ENCODE data around the gene DCDC2C. TPM values are rescaled to one million over a fixed set of nuclear protein-coding genes. Genes with fewer than 3 reads are reported as not detected.

Gene DCDC2C
- total RNA-seq, 2 experiments from 2014 or later, result not detected

DNA sequence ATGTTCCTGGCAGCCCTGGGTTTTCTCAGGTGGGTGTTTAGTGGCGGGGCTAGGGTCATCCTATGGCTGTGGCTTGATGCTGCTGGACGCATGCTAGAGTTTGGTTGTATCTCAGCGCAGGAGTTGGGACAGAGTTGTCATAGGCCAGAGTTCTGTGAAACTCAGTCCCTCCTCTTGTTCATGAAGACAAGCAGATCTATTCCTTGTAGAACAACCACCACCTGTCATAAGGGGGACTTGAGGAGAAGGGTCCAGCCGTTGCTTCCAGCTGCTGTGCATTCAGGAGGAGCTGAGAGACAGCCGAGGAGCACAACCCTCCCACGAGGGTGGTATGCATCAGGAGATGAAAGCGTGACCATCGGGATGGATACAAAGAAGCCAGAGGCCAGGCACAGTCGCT, 26.4 kb downstream of the DCDC2C start:
- no peaks in the 10 kb centered on the region for H3K36me3 Mint-ChIP-seq (ENCODE audit: low read depth)
- H3K27ac Mint-ChIP-seq, result no peak overlapping the region
- H3K4me3 Mint-ChIP-seq, result no peak overlapping the region
- ChIA-PET POLR2A (no interaction called here), CTCF (interaction anchor here (1.0 kb wide), 1 partner anchor 78 kb away, joined by 3 read pairs; no protein-coding TSS in a partner anchor)
- H3K4me1 Mint-ChIP-seq, result no peaks in the 10 kb centered on the region
- H3K9me3 Mint-ChIP-seq, result no peaks in the 10 kb centered on the region
- no peak for DNase-seq
- peaks cover 4% of the 10 kb centered on the region for H3K27me3 Mint-ChIP-seq

DNA sequence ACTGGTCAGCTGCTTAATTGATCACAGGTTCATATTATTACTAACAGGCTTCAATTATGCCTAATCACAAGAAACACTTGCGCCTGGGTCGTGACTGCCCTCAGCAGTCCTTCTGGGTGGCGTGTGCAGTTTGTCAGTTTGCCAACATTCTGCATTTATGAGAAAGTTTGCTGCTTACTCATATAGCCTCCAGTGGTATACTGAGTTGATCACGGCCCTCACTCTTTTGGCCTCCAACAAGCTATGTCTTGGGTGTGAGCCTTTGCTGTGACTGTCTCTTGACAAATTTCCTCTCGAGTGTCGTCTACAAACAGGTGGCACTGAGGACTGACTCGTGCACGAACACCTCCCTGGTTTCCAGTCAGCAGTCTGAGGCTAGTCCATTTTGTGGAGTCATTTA, 27.3 kb downstream of the DCDC2C start:
- no peak overlapping the region for H3K27ac Mint-ChIP-seq
- H3K4me3 Mint-ChIP-seq, result no peak overlapping the region
- no peaks in the 10 kb centered on the region for H3K4me1 Mint-ChIP-seq
- DNase-seq, result no peak
- no peaks in the 10 kb centered on the region for H3K9me3 Mint-ChIP-seq
- ChIA-PET CTCF (no interaction called here), POLR2A (interaction anchor here (0.6 to 0.7 kb wide), 2 partner anchors 25 to 76 kb away, joined by 3 to 5 read pairs; no protein-coding TSS in a partner anchor)
- H3K27me3 Mint-ChIP-seq, result peaks cover 4% of the 10 kb centered on the region
- H3K36me3 Mint-ChIP-seq (ENCODE audit: low read depth), result no peaks in the 10 kb centered on the region

DNA sequence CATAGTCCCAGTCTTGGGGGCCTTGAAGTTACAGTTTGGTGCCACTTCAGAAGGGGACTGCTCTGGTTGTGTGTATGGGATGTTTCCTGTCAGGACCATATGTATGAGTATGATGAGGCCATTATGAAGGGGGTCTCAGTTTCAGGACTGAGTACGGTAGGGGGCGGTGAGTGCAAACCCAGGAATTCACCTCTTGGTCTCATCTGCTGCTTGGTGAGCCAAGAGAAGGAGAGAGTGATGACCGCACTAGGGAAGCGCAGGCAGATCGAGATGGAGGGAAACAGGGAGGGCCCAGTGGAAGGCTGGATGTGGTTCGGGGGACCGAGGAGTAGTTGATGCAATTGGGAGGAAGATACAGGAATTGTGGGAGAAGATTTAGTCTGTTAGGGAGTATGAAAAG, 28.5 kb downstream of the DCDC2C start:
- ChIA-PET POLR2A (no interaction called here), CTCF (interaction anchor here (1.0 kb wide), 1 partner anchor 48 kb away, joined by 3 read pairs; no protein-coding TSS in a partner anchor)
- DNase-seq, result no peak
- no peak overlapping the region for H3K27ac Mint-ChIP-seq
- H3K9me3 Mint-ChIP-seq, result no peaks in the 10 kb centered on the region
- no peaks in the 10 kb centered on the region for H3K4me1 Mint-ChIP-seq
- peaks cover 4% of the 10 kb centered on the region for H3K27me3 Mint-ChIP-seq
- H3K36me3 Mint-ChIP-seq (ENCODE audit: low read depth), result no peaks in the 10 kb centered on the region
- H3K4me3 Mint-ChIP-seq, result no peak overlapping the region

DNA sequence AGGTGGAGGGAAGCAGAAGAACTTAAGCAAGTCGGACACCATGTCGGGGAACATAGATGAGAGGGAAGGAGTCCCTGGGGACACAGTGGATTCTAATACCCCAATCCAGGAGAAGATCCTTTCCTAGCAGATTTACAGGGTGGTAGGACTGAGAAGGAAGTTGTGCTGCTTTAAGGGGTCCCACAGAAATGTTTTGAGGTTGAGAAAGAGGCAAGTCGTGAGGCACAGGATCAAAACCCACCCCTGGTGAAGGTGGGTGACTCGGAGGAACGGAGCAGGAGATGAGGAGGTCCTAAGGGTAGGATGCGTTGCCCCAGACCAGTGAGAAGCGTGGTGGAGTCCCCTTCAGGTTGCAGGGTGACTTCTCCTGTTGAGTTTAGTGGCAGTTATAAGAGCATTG, 32.7 kb downstream of the DCDC2C start:
- ChIA-PET POLR2A (no interaction called here), CTCF (no interaction called here)
- H3K4me3 Mint-ChIP-seq, result no peak overlapping the region
- no peaks in the 10 kb centered on the region for H3K9me3 Mint-ChIP-seq
- no peaks in the 10 kb centered on the region for H3K4me1 Mint-ChIP-seq
- no peaks in the 10 kb centered on the region for H3K36me3 Mint-ChIP-seq (ENCODE audit: low read depth)
- H3K27me3 Mint-ChIP-seq, result peaks cover 2% of the 10 kb centered on the region
- no peak overlapping the region for H3K27ac Mint-ChIP-seq
- no peak for DNase-seq

DNA sequence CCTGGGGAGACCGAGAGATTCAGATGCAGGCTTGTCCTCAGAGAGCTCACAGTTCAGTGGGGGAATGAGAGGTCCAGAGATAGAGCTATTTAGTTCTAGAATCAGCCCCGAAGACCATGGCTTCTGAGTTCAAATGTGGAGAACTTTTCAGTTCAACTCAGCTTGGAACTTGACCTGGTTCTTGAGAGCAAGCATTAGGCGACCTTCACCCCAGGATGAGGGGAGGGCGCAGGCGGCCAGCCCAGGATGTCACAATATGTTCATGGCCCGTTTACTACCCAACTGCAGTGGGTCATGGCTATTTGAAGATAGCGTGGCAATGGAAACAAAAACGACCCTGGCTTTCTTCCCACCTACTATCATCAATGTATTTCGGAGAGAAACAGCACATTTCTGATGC, 33.8 kb downstream of the DCDC2C start:
- ChIA-PET CTCF (no interaction called here), POLR2A (no interaction called here)
- no peak overlapping the region for H3K27ac Mint-ChIP-seq

DNA sequence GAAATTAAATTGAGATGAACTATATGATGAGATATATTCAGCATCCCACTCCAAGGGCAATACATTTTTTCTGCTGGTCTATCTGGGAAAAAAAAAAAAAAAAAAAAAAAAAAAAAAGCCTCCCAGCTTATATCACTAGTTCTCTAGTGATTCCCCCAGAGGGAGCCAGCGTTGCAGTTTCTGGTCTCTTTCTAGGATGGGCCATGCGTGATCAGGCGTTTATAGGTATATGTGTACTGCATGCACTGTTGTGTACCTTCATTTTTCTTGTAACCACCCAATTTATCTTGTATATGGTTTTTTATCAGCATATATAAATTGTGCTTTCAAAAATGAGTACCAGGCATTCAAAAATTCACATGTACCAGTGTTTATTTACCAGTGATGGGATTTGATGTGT, 35.1 kb downstream of the DCDC2C start:
- Mint-ChIP-seq H3K9me3 (no peaks in the 10 kb centered on the region), H3K4me1 (no peaks in the 10 kb centered on the region), H3K27ac (no peak overlapping the region), H3K36me3 (ENCODE audit: low read depth) (no peaks in the 10 kb centered on the region), H3K27me3 (peaks cover 2% of the 10 kb centered on the region), H3K4me3 (no peak overlapping the region)
- DNase-seq, result peak; percentile 13
- ChIA-PET CTCF (no interaction called here), POLR2A (no interaction called here)

More for the DNA sequence above, 33.8 kb downstream of the DCDC2C start:
- no peaks in the 10 kb centered on the region for H3K9me3 Mint-ChIP-seq
- DNase-seq, result no peak
- no peaks in the 10 kb centered on the region for H3K36me3 Mint-ChIP-seq (ENCODE audit: low read depth)
- H3K4me3 Mint-ChIP-seq, result no peak overlapping the region
- peaks cover 2% of the 10 kb centered on the region for H3K27me3 Mint-ChIP-seq
- no peaks in the 10 kb centered on the region for H3K4me1 Mint-ChIP-seq

DNA sequence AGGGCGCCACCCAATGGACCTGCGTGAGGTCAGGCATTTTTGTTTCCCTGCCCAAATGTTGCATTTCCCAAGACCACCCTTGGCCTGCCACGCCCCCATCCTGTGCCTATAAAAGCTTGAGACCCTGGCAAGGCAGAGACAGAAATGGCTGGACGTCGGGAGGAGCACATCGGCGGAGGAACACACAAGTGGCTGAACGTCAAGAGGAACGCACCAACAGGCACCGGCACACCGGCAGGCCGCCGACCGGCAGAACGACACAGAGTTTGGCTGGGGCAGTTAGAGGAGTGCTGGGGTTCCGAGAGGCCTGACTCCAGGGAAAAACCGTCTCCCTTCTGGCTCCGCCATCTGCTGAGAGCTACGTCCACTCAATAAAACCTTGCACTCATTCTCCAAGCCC, 35.9 kb downstream of the DCDC2C start:
- peaks cover 2% of the 10 kb centered on the region for H3K27me3 Mint-ChIP-seq
- H3K27ac Mint-ChIP-seq, result no peak overlapping the region
- H3K9me3 Mint-ChIP-seq, result no peaks in the 10 kb centered on the region
- no peaks in the 10 kb centered on the region for H3K36me3 Mint-ChIP-seq (ENCODE audit: low read depth)
- CTCF ChIA-PET, result no interaction called here
- no peak overlapping the region for H3K4me3 Mint-ChIP-seq
- DNase-seq, result no peak
- no peaks in the 10 kb centered on the region for H3K4me1 Mint-ChIP-seq
- POLR2A ChIA-PET, result no interaction called here

DNA sequence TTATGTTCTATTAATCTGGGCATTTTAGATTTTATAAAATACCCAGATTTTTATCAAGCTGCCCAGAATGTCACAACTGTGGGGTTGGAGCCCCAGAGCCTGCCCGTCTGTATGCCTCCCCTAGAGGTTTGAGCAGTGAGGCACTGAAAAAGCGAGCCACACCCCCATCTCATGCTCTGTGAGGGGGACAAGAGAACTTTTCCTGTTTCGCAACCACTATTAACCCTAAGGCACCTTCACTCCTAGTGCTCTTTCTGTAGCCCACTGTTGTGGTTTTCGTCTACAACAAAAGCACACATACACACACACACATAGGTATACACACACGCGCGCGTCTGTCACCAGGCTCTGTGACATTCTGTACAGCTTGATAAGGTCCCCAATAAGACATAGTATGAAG, 38.0 kb downstream of the DCDC2C start:
- H3K27me3 Mint-ChIP-seq, result peaks cover 2% of the 10 kb centered on the region
- no peaks in the 10 kb centered on the region for H3K9me3 Mint-ChIP-seq
- DNase-seq, result no peak
- ChIA-PET CTCF (interaction anchor here (1.2 kb wide), 1 partner anchor 13 kb away, joined by 3 read pairs; no protein-coding TSS in a partner anchor), POLR2A (no interaction called here)
- H3K4me1 Mint-ChIP-seq, result no peaks in the 10 kb centered on the region
- no peaks in the 10 kb centered on the region for H3K36me3 Mint-ChIP-seq (ENCODE audit: low read depth)
- H3K4me3 Mint-ChIP-seq, result no peak overlapping the region
- no peak overlapping the region for H3K27ac Mint-ChIP-seq

DNA sequence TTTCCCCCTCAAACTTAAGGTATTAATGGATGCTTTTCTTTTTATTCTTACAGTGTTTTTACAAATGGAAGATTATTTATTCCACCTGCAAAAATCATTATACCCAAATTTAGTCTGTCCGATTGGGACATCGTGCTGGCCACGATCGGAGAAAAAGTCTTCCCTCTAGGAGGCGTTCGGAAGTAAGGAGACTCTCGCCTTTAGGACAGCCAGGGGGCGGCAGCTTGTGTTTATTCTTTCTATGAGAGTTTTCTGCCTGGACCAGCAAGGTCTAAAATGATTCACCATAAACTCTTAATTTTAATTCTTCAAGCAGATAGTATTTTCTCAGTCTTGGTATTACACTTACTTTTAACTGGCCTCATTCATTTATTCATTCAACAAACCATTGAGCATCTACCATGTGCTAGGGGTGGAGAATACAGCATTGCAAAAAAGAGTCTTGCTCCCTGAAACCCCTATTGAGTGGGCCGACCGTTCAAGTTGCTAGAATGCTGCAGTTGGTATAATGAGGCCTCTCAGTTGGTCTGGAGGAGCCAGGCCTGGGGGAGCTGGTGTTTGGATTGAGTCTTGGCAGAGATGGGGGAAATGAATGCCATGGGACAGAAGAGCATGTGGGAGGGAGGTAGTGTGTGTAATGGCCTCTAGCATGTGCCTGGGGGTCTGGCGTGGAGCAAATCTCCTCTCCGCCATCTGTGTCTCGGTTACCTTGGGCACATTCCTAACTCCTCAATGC, 38.7 kb downstream of the DCDC2C start:
- ChIA-PET POLR2A (no interaction called here), CTCF (interaction anchor here (1.2 kb wide), 1 partner anchor 12 kb away, joined by 3 read pairs; no protein-coding TSS in a partner anchor)
- H3K27ac Mint-ChIP-seq, result no peak overlapping the region
- no peak for DNase-seq
- H3K4me3 Mint-ChIP-seq, result no peak overlapping the region
- no peaks in the 10 kb centered on the region for H3K36me3 Mint-ChIP-seq (ENCODE audit: low read depth)
- H3K9me3 Mint-ChIP-seq, result no peaks in the 10 kb centered on the region
- peaks cover 2% of the 10 kb centered on the region for H3K27me3 Mint-ChIP-seq
- H3K4me1 Mint-ChIP-seq, result no peaks in the 10 kb centered on the region

DNA sequence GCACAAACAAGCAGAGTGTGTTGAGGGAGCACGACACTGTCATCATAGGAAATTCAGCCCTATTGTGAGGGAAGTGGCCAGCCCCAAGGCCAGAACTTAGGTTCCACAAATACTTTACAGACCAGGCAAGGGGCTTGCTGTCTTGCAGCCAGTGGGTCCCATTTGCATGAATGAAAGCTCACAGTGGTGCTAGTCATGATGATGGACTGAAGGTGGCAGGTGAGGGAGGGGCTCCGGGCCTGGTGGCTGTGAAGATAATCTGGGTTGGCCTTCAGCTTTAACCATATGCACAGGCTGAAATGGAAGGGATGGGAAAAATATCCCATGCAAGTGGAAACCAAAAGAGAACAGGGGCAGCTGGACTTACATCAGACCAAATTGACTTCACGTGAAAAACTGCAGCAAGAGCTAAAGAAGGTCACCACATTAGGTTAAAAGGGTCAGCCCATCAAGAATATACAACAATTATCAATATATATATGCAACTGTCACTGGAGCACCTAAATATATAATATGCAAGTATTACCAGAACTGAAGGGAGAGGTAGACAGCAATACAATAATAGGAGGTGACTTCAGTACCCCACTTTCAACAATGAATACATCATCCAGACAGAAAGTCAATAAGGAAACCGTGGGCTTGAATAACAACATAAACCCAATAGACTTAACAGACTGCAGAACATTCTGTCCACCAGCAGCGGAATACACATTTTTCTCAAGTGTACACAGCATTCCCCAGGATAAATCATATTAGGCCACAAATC, 39.6 kb downstream of the DCDC2C start:
- Mint-ChIP-seq H3K9me3 (no peaks in the 10 kb centered on the region), H3K4me3 (no peak overlapping the region), H3K36me3 (ENCODE audit: low read depth) (no peaks in the 10 kb centered on the region), H3K27me3 (peaks cover 2% of the 10 kb centered on the region), H3K27ac (no peak overlapping the region), H3K4me1 (no peaks in the 10 kb centered on the region)
- DNase-seq, result no peak
- CTCF ChIA-PET, result no interaction called here
- POLR2A ChIA-PET, result no interaction called here

DNA sequence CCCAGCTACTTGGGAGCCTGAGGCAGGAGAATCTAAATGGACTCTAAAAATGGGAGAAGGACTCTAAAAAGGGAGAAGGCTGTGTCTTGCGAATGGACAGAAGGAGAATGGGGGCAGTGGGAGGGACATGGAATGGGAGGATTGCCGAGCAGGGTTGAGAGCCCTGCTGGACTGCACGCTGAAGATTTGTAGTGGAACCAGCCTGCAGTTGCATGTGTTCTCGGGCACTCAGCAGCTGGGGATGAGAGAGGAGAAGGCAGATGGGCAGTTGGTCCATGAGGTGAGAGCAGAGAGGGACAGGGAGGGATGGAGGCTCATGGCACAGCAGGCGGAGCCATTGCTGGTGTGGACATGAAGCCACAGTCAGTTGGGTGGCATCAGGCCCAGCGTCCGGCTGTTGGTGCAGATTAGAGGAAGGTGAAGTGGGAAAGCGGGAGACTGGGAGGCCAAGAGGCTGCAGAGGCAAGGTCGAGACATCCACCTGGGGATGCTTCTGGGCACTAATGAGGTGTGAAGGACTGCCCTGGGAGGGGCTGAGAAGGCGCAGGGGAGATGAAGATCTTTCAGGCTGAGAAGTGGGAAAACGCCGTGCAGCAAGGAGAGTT, 40.7 kb downstream of the DCDC2C start:
- Mint-ChIP-seq H3K9me3 (no peaks in the 10 kb centered on the region), H3K4me3 (no peak overlapping the region), H3K27me3 (peaks cover 2% of the 10 kb centered on the region), H3K4me1 (no peaks in the 10 kb centered on the region), H3K27ac (no peak overlapping the region), H3K36me3 (ENCODE audit: low read depth) (no peaks in the 10 kb centered on the region)
- no peak for DNase-seq
- ChIA-PET CTCF (no interaction called here), POLR2A (no interaction called here)

DNA sequence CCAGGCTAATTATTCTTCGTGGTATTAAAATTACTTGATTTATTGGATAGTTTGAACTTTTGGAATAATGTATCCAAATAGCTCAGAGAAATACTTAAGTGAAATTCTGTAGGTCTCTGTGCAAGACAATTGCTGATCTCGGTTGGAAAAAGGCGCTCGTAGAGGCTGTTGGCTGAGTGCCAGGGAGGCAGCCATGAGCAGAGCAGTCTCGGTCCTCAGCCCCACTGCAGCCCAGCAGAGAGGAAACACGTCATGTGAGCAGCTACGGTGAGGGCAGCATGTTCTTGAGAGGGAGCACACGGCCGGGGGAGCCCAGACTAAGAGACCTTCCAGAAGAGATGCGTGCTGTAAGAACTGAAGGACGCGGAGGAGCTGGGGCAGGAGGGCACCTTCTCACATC, 42.5 kb downstream of the DCDC2C start:
- ChIA-PET POLR2A (no interaction called here), CTCF (no interaction called here)
- DNase-seq, result no peak
- no peak overlapping the region for H3K27ac Mint-ChIP-seq
- no peak overlapping the region for H3K4me3 Mint-ChIP-seq
- no peaks in the 10 kb centered on the region for H3K4me1 Mint-ChIP-seq
- no peaks in the 10 kb centered on the region for H3K36me3 Mint-ChIP-seq (ENCODE audit: low read depth)
- H3K9me3 Mint-ChIP-seq, result no peaks in the 10 kb centered on the region
- peaks cover 1% of the 10 kb centered on the region for H3K27me3 Mint-ChIP-seq

DNA sequence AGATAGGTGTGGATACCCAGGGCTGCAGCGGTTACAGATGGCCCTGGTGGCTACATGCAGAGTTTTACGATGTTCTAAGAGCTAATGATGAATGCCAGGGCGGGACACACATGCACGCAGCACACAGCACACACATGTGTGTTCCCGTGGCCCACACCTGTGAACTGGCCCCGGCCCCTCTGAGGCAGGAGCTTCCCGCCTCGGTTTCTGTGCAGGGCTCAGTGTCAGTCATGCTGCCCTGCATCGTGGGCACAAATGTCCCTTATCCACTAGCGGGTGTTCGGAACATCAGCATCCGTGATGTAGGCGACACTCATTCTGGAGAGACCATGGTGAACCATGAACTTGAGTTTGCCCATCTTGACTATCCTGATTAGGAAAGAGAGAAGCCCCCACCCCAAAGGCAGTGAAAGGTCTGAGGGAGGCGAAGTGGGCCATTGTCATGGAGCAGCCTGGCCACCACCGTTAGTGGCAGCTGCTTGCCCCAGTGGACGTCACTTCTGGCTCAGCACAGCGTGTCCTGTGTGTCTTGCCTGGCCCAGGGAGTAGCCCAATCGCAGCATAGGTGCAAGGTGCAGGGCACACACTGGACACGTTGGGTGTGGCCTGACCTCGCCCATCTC, 43.8 kb downstream of the DCDC2C start:
- H3K9me3 Mint-ChIP-seq, result no peaks in the 10 kb centered on the region
- no peaks in the 10 kb centered on the region for H3K27me3 Mint-ChIP-seq
- no peak overlapping the region for H3K4me3 Mint-ChIP-seq
- no peaks in the 10 kb centered on the region for H3K36me3 Mint-ChIP-seq (ENCODE audit: low read depth)
- no peak overlapping the region for H3K27ac Mint-ChIP-seq
- ChIA-PET POLR2A (no interaction called here), CTCF (no interaction called here)
- no peaks in the 10 kb centered on the region for H3K4me1 Mint-ChIP-seq
- no peak for DNase-seq
